ENCODE data around the gene SPATS2L. TPM values are rescaled to one million over a fixed set of nuclear protein-coding genes. Genes with fewer than 3 reads are reported as not detected.
A peak's percentile ranks its signal among the peaks of the same experiment; 100 is the strongest.

SPATS2L gene
- total and polyA plus RNA-seq, 2 of the 13 experiments (the other 11 are each of a cell fraction or from before 2014, with no cell fraction given), result 154 to 212 TPM

- TF ChIP-seq MAZ (IDR thresholded peaks at IDR 0.05; ENCODE audit: borderline replicate concordance, low read depth, low read length), result no peak
- TF ChIP-seq MAZ (CRISPR knock-in tag; IDR thresholded peaks at IDR 0.05; ENCODE audit: low read depth), result no peak
- TF ChIP-seq CHD2 (IDR thresholded peaks at IDR 0.05; ENCODE audit: low read depth, low read length), result no peak
- no peak for TF ChIP-seq MAFF (IDR thresholded peaks at IDR 0.05; ENCODE audit: low read depth, low read length)
- TF ChIP-seq CREBL2 (CRISPR knock-in tag; IDR thresholded peaks at IDR 0.05; ENCODE audit: borderline replicate concordance), result no peak
- peak; percentile 87 for TF ChIP-seq NCOA2 (CRISPR knock-in tag; IDR thresholded peaks at IDR 0.05)
- no peak for TF ChIP-seq ARID4A (CRISPR knock-in tag; IDR thresholded peaks at IDR 0.05; ENCODE audit: borderline replicate concordance)
- no peak for TF ChIP-seq RXRA (CRISPR knock-in tag; IDR thresholded peaks at IDR 0.05)
- TF ChIP-seq THAP11 (CRISPR knock-in tag; IDR thresholded peaks at IDR 0.05), result peak; percentile 53; the same call in 1 of the 2 replicates
- TF ChIP-seq HNRNPLL (IDR thresholded peaks at IDR 0.05; ENCODE audit: low read depth, low read length, poor library complexity, severe bottlenecking), result no peak
- no peak for TF ChIP-seq SP2 (CRISPR knock-in tag; IDR thresholded peaks at IDR 0.05)
- TF ChIP-seq NAIF1 (CRISPR knock-in tag; IDR thresholded peaks at IDR 0.05; ENCODE audit: borderline replicate concordance), result 0 out of 2 replicates have a peak, but pooled peaks have one; percentile 65
- TF ChIP-seq ZNF616 (CRISPR knock-in tag; IDR thresholded peaks at IDR 0.05; ENCODE audit: low read depth), result no peak
- TF ChIP-seq SCMH1 (CRISPR knock-in tag; IDR thresholded peaks at IDR 0.05; ENCODE audit: borderline replicate concordance), result no peak
- TF ChIP-seq ZNF253 (CRISPR knock-in tag; IDR thresholded peaks at IDR 0.05; ENCODE audit: borderline replicate concordance), result no peak
- TF ChIP-seq ADNP (CRISPR knock-in tag; IDR thresholded peaks at IDR 0.05), result no peak
- TF ChIP-seq ZNF547 (CRISPR knock-in tag; IDR thresholded peaks at IDR 0.05), result no peak
- no peak for TF ChIP-seq DR1 (CRISPR knock-in tag; IDR thresholded peaks at IDR 0.05)
- TF ChIP-seq EED (CRISPR knock-in tag; IDR thresholded peaks at IDR 0.05), result no peak
- no peak for TF ChIP-seq HMGA1 (CRISPR knock-in tag; conservative IDR thresholded peaks at IDR 0.05)
- TF ChIP-seq POLR2A (IDR thresholded peaks at IDR 0.05; ENCODE audit: insufficient read depth in 1 of 2, low read depth in 2 of 2, low read length in 2 of 2), result no peak
- no peak; the same call in 1 of the 2 replicates for TF ChIP-seq MYPOP (CRISPR knock-in tag; IDR thresholded peaks at IDR 0.05)
- no peak for TF ChIP-seq FIP1L1 (IDR thresholded peaks at IDR 0.05; ENCODE audit: borderline replicate concordance, insufficient read depth, low read depth, low read length)
- no peak for TF ChIP-seq CERS6 (CRISPR knock-in tag; IDR thresholded peaks at IDR 0.05)
- TF ChIP-seq TAF1 (CRISPR knock-in tag; IDR thresholded peaks at IDR 0.05), result no peak
Observed at GRCh38 chr2:200319548-200320337, 13.2 kb downstream of the SPATS2L start (continued).
